NCI-H748 (cell line): ENCODE results near the gene NARF.
"Not testable (repeated sequence)": the region's sequence is repeated elsewhere in the genome, so short reads cannot be mapped to it uniquely, and the experiment has no call there.

Source experiments
- DNase-seq: peaks from one replicate; lab custom pipeline; 2025; ENCODE audit not compliant: unreplicated experiment; lab: John Stamatoyannopoulos, UW

NARF gene

GRCh38 chr17:82445542-82445941 is 13.0 kb upstream of the NARF start:
- DNase-seq = no peak

- DNase-seq = no peak
These were observed 12.4 kb upstream of the NARF start for GRCh38 chr17:82446124-82446523.

- no peak for DNase-seq
These were observed 11.9 kb upstream of the NARF start for GRCh38 chr17:82446649-82447048.

DNA sequence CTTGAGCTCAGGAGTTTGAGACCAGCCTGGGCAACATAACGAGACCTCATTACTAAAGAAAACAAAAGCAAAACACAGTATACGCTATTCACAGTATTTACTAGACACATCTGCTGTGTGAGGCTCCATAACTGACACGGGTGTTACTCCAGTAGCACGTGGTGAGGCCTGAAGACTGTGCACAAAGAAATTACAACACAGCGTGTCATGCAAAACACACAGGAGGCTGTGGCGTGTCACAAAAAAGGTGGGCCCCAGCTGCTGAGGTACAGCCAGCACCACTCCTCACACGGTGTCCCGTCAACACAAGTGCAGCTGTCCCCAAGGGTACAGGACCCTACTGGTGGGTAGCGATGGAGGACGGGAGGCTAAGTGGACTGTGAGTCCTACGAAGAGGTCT is 10.7 kb upstream of the NARF start:
- DNase-seq = no peak

GRCh38 chr17:82449131-82449882 is 9.2 kb upstream of the NARF start:
- peak; percentile 45 for DNase-seq

- DNase-seq = no peak
These were observed 8.6 kb upstream of the NARF start for GRCh38 chr17:82449883-82450356.

GRCh38 chr17:82450357-82451106 is 8.0 kb upstream of the NARF start, which contains the start of gene CYBC1:
Gene CYBC1, minus strand, starts transcription at chr17:82450752. Its CDS starts 1,498 bp downstream, at chr17:82449254.
- DNase-seq = peak; percentile 93

GRCh38 chr17:82452162-82452561 is 6.4 kb upstream of the NARF start:
- DNase-seq = no peak

DNA sequence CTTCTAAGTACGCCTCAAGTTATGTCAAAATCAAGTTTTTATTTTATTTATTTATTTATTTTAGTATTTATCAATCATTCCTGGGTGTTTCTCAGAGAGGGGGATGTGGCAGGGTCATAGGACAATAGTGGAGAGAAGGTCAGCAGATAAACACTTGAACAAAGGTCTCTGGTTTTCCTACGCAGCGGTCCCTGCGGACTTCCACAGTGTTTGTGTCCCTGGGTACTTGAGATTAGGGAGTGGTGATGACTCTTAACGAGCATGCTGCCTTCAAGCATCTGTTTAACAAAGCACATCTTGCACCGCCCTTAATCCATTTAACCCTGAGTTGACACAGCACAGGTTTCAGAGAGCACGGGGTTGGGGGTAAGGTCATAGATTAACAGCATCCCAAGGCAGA is 5.4 kb upstream of the NARF start:
- DNase-seq = peak; percentile 21

DNA sequence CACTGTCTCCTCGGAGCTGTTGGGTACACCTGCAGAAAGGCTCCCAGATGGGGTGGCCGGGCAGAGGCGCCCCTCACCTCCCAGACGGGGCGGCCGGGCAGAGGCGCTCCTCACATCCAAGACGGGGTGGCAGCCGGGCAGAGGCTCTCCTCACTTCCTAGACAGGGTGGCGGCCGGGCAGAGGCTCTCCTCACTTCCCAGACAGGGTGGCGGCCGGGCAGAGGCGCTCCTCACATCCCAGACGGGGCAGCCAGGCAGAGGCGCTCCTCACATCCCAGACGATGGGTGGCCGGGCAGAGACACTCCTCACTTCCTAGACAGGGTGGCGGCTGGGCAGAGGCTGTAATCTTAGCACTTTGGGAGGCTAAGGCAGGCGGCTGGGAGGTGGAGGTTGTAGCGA is 4.8 kb upstream of the NARF start:
- DNase-seq = not testable (repeated sequence)

- no peak for DNase-seq
These were observed 1.2 kb upstream of the NARF start for GRCh38 chr17:82457073-82457928.

GRCh38 chr17:82457929-82458178 is 687 bp upstream of the NARF start:
- no peak for DNase-seq

- DNase-seq = peak; percentile 66
These were observed 414 bp downstream of the NARF start for GRCh38 chr17:82458885-82459424.

DNA sequence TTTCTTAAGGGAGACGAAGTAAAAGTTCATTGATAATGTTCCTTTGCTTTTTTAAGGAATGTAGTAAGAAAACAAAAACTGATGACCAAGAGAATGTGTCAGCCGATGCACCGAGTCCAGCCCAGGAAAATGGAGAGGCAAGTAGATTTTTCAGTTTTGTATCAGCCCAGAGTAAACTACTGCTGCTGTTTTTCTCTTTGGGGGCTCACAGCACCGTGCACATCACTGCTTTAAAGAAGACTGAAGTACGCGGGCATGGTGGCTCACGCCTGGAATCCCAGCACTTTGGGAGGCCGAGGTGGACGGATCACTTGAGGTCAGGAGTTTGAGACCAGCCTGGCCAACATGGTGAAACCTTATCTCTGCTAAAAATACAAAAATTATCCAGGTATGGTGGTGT is 1.4 kb downstream of the NARF start:
- DNase-seq = not testable (repeated sequence)

DNA sequence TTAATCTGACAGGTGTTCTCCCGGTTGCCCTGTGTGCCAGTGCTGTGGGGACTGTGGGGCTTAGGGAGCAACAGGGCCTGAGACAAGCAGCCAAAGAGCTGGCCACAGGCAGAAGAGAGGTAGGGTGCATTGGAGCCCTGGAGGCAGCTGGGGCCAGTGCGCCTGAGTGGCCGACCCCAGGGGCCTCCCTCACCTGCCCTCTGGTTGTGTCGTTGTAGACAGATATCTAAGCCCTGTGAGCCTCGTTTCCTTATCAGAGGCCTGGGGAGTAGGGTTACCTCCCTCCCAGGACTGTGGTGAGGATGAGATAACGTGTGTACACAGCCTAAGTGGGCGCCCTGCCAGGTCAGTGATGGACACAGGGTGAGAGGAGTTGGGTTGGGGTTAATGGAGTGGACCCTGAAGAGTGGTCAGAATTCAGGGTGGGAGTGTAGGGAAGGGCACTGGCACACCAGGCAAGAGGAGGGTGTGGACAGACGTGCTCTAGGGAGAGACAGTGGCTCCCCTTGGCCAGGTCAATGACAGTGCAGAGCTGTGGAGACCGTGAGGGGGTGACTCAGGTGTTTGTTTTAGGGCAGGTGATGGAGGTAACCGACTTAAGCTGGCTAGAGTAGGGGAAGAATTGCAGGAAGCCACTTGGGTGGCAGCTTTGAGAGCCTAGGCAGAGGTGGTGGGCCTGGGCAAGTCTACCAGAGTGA is 3.4 kb downstream of the NARF start:
- DNase-seq = peak; percentile 18

DNA sequence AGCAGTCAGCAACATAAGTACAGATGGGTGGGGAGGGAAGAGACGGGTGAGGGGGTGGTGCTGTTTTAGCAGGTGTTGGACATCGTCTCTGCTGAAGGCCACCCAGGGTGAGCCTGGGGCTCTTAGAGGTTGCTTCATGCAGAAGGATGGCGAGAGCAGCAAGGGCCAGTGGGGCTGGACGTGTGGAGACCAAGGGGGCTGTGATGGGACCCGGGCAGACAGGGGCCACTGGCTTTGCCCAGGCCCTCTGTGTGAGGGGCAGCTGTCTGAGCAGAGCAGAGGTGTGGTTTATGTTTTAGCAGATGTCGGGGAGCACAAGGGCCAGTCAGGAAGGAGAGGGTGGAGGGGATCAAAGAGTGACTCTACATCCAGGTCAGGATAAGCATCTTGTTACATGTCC is 4.8 kb downstream of the NARF start:
- no peak for DNase-seq

DNA sequence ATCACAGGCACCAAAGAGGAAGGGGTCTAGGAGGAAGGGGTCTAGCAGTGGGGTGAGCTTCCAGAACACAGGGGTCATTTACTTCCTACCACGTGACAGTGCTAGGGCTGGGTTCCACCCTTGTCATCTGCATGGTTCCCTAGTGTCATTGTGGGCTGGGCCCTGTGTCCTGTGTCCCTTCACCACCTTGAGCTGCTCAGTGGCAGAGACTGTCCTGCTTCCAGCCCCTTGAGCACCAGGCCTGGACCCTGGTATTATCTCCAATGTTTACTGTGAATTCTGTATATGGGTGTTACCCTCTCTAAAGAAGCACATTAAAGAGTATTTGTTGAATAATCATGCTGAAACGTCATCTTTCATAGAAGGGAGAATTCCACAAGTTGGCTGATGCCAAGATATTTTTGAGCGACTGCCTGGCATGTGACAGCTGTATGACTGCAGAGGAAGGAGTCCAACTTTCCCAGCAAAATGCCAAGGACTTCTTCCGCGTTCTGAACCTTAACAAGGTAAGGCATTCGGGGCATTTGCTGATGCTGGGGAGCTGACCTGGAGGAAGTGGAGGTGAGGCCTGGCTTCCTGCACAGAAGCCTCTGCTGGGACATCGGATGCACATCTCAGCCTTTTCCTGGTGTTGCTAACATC is 5.5 kb downstream of the NARF start:
- DNase-seq = no peak

DNA sequence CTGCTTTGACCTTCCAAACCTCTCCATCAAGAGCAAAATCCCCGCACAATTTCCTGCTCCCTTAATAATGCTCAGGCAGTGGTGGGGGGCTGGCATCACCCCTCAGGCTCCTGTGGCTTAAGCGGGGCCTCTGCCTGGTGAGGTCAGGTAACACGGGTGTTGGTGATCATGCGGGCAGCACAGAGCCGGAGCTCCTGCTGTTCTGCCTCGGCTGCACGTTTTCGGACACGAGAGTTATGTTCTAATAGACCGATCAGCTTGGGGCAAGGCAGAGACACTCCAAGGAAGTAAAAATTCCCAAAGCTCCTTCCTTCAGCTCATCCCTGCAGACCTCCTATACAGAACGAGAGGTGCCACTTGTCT is 6.0 kb downstream of the NARF start:
- DNase-seq = no peak

- DNase-seq = no peak
These were observed 6.6 kb downstream of the NARF start for GRCh38 chr17:82465023-82465603.

DNA sequence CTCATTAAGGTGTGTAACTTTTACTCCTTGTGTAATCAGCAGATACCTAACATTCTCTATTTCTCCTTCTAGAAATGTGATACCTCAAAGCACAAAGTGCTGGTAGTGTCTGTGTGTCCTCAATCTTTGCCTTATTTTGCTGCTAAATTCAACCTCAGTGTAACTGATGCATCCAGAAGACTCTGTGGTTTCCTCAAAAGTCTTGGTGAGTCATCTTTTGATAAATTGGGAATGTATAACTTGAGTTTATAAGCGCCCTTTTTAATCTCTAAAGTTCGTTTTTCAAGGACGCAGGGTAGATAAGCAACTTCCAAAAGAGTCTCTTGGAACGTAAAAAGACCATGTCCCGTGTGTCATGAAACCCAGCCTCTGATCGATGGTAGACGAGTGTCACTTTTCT is 10.2 kb downstream of the NARF start:
- no peak for DNase-seq
